Activated CD4-positive, alpha-beta T cell treated with anti-CD3 and anti-CD28 coated beads, Interleukin-2, amount 50 U/mL, for 24 hours (primary cell): ENCODE measurements around the gene DOHH.
A peak's percentile ranks its signal among the peaks of the same experiment; 100 is the strongest.

Experiments used
- DNase-seq, 2 donors: peaks; one replicate each; pipeline ENCODE4 v3.0.0-alpha.2; 2020; ENCODE audit warnings: low read depth in 1 of 2, low spot score in 1 of 2

Gene DOHH

DNA sequence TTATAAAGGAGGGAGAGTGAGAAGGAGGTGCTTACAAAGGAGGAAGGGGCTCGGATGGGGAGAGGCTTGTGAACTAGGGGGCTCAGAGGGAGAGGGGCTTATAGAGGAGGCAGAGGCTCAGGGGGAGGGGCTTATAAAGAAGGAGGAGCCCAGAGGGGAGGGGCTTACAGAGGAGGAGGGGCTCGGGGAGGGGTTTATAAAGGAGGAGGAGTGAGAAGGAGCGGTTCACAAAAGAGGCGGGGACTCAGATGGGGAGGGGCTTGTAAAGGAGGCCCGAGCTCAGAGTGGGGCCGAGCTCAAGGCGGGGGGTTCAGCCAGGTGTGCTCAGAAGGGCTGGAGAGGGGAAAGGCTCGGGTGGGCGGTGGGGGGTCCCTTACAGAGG, 20.6 kb downstream of the DOHH start:
- DNase-seq, result no peak

DNA sequence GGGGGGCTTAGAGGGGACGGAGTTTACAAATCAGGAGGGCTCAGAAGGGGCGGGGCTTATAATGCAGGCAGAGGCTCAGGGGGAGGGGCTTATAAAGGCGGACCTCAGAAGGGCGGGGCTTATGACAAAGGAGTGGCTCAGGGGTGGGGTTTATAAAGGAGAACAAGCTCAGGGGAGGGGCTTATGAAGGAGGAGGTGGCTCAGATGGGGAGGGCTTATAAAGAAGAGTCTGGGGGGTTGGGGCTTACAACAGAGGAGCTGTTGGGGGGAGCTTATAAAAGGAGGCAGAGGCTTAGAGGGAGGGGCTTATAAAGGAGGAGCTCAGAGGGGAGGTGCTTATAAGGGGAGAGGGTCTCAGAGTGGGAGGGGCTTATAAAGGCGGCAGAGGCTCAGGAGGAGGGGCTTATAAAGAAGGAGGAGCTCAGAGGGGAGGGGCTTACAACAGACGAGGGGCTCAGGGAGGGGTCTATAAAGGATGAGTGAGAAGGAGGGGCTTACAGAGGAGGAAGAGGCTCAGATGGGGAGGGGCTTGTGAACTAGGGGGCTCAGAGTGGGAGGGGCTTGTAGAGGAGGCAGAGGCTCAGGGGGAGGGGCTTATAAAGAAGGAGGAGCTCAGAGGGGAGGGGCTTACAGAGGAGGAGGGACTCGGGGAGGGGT, 21.2 kb downstream of the DOHH start:
- peak in 1 of 2 donors; percentile 17 for DNase-seq

DNA sequence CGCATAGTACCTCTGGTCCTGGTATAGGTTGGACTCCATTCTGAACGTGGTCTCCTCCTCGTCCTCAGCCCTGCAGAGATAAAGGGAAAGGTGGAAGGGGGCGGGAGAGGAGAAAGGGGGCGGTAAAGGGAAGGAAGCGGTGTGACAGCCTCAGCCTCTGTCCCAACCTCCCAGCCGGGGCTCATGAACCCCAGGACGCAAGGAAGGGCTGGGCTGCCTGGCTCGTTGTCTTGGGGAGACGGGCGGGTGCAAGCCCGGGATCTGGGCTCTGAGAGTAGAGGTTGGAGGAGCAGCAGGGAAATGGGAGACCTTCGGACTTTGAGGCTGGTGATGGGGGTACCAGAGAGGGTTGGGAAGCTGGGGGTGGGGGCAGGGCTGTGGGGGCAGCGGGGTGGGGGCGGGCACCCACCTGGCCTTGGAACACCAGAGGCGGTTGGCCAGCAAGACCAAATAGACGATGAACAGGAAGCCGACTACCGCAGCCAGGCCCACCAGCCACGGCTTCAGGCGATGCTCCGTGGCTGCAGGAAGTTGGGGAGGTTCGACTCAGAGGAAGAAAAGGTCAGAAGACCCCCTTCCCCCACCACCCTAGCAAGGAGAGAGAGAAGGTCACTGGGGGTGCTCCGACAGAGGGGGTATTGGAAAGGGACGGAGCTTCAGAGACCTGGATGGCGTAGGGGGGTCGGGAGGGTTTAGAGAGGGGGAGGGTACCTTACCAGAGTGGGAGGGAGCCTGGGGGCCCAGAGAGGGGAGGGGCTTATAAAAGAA, 21.9 kb downstream of the DOHH start:
- no peak for DNase-seq

DNA sequence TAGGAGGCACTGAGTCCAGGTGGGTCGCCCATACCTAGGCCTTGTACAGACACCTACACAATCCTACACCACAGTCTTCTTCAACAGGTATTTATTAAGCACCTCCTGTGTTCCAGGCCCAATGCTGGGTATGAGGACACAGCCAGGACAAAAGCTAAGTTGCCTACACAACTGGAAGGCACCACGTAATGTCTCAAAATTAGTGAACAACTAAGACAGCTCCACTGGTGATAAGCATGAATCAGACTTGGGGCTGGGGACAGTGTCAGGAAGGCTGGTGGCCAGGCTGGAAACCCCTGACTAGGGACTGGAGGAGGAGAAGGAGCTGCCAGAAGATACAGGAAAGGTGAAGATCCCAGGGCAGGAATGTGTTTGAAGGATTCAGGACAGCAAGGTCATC, 22.5 kb downstream of the DOHH start:
- DNase-seq, result no peak

DNA sequence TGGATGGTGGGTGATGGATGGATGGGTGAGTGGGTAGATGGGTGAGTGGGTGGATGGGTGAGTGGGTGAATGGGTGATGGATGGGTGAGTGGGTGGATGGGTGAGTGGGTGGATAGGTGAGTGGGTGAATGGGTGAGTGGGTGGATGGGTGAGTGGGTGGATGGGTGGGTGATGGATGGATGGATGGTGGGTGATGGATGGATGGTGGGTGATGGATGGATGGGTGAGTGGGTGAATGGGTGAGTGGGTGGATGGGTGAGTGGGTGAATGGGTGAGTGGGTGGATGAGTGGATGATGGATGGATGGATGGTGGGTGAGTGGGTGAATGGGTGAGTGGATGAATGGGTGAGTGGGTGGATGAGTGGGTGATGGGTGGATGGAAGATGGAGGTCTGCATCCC, 23.0 kb downstream of the DOHH start:
- no peak for DNase-seq

DNA sequence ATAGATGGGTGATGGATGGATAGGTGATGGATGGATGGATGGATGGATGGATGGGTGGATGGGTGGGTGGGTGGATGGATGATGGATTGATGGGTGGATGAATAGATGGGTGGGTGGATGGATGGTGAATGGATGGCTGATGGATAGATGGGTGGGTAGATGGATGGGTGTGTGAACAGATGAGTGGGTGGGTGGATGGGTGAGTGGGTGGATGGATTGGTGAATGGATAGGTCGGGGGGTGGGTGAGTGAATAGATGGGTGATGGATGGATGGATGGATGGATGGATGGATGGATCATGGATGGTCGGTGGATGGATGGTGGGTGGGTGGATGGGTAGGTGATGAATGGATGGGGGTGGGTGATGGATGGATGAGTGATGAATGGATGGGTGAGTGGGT, 23.6 kb downstream of the DOHH start:
- no peak for DNase-seq

DNA sequence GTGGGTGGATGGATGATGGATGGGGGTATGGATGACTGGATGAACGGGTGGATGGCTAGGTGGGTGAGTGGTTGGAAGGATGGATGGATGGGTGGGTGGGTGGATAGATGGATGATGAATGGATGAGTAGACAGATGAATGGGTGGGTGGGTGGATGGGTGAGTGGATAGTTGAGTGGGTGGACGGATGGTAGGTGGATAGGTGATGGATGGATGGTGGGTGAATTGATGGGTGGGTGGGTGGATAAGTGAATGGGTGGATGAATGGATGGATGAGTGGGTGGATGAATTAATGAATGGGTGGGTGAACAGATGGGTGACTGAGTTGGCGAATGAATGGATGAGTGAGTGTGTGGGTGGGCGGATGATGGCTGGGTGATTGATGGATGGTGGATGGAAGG, 25.0 kb downstream of the DOHH start:
- no peak for DNase-seq

DNA sequence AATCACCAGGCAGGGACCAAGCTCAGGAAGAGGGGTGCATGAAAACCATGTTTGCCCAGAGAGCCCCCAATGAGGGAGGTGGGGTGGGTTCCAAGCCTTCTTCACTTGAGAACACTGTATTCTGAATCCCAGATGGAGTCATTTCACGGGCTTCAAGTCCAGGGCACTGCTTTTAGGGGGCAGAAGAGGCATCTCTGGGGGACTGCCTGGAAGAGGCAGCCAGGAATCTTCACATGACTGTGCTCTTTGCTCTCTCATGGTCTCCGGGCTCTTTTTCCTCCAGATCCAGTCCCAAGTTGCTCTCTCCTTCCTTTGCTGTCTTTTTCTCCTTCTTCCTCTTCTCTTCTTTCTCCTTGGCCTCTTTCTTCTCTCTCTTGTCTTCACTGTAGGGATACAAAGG, 25.9 kb downstream of the DOHH start:
- DNase-seq, result no peak

DNA sequence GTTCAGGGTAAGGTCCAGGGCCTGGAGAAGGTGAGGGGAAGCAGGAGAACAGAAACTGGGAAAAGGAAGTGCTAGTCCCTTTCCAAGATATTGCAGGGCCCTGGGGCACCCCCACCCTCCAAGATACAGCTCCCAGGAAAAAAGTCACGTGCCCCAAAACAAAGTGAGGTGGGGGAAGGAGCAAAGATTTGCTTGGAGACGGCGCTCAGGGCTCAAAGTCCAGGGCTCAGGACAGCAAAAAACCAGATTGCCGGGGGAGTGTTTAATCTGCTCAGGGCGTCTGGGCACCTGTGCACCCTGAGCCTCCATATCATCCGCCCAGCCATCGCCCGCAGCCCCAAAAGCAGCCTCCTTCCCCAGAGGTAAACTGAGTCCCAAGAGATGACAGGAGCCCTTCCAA, 26.5 kb downstream of the DOHH start:
- no peak for DNase-seq

DNA sequence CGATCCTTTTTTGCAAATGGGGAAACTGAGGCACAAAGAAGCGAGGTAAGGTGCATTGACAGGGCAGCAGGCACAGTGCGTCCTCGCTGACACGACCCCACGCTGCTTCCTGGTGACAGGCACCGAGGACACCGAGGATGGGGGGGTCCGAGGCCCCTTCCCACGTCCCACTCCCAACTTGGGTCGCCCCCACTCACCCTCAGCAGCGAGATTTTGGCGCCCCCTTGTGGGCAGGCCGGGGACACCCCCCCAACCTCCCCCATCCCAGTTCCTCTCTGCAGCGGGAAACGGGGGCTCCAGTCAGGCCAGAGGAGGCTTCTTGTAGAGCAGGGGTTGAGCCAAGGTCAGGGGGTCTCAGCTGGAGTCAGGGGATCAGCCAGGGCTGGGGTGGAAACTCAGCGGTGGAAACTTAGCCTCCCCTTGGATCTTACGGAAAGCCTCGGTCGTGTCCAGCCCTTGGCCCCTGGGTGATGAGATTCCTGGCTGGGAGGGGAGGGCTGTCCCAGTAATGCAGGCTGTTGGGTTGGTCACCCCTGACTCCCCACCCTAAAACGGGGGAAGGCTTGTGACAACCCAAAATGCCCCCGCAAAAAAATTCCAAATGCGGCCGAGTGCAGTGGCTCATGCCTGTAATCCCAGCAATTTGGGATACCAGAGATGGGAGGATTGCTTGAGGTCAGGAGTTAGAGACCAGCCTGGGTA, 28.4 kb downstream of the DOHH start:
- DNase-seq, result peak in 1 of 2 donors; percentile 16

DNA sequence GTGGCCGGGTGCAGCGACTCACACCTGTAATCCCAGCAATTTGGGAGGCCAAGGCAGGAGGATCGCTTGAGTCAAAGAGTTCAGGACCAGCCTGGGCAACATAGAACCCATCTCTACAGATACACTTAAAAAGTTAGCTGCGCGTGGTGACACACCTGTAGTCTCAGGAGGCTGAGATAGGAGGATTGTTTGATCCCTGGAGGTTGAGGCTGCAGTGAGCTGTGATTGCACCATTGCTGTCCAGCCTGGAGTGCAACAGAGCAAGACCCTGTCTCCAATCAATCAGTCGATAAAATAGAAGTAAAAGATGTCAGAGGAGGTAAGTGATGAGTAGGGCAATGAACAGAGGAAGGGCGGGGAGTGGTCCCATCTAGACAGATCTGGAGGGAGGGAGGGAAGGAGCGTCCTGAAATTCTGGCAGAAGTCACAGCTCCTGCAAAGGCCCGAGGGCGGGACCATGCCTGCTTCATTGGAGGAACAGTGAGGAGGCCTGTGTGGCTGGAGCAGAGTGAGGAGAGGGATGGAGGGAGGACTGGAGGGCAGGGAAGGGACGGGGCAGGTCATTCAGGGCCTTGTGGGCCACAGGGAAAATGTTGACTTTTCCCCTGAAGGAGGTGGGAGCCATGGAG, 29.9 kb downstream of the DOHH start:
- no peak for DNase-seq

DNA sequence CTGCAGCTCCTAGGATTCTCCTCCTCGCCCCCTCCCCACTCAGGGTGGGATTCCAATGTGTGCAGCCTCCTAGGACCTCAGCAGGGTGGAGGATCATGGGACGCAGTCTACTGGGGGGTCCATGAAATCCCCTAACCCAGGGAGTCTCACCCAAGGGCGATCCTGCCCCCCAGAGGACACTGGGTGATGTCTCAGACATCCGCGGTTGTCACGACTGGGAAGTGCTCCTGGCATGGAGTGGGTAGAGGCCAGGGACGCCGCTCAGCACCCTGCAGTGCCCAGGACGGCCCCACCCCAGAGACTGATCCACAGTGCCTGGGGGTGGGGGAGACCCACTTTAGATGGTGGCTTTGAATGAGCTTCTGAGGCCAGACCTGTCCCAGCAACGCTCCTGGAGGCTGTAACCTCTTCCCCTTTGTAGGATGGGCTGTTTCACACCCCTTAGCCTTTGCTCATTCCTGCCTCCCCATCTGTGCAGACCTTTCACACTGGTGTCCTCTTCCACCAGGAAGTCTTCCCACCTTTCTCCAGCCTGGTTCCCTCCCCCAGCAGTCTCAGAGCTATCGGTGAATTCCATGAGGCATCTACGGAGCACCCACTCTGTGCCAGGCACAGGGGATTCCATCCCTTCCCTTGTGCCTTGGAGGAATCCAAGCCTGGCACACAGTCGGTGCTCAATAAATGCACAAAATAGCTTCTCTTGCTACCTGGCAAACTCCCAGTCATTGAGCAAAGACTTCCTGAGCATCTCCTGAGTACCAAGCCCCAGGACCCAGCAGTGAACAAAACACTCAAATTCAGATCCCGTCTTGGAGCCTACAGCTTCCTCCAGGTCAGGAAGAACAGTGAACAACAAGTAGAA, 30.6 kb downstream of the DOHH start:
- no peak for DNase-seq

DNA sequence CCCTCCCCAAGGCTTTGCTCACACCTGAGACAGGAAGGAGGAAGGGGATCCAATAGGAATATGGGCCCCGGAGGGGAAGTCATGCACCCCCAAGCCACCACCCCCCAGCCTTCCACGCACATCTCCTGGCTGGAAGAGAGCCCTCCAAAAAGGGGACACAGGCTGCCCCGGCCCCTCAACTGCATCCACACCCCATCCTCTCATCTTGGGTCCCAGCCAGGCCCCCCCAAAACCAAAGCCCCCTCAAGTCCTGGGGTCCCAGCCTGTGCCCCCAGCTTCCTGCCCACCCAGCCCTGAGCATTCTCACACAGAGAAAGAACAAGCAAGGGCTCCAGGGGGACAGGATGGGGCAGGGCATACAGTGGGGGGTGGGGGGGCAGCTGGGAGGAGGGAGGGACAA, 32.3 kb downstream of the DOHH start:
- DNase-seq, result no peak

DNA sequence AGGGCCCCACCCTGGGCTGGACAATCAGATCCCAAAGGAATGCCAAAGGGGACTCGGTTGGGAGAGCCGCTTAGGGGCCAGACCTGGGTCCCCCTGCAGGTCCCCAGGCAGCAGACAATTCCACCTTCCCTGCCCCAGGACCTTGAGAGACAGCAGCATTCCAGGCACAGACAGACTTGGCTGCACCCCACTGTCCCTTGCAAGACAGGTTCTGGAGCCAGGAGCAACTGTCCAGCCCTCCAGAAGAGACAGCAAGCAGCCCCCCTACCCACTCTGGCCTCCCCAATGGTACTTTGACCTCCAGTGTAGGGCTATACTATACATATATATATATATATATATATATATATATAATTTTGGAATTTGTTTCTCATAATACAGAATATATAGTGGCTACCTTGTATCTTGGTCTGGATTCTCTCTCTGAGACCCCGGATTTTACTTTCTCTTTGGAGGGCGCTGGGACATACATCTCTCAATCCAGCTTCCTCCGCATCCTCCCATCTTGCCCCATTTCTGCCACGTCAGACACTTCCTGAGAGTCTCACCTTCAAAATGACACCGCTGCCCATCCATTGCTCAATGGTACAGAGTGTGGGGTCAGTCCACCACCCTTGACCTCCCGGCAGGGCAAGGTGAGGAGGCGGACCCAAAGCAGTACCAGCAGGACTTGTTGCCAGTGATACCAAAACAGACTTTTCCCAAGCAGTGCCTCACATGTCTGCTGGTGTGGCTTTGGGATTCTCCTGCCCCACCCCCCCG, 32.9 kb downstream of the DOHH start:
- DNase-seq, result no peak

DNA sequence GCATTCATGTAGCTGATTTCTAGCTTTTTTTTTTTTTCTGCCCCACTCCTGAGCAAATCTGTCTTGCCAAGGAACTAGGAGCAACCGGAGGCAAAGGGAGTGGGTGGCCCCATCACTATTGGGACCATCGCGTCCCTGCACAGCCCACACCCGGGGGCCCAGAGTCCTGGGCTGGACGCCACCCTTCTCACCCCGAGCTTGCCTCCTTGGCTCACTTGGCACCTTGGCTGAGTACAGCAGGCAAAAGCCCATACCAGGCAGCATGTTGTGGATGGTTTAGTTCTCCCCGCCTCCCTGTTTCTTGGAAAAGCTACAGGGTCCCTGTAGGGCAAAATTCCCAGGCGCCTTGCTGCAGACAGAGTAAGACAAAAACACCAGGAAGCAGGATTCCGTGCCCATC, 33.8 kb downstream of the DOHH start:
- DNase-seq, result no peak

DNA sequence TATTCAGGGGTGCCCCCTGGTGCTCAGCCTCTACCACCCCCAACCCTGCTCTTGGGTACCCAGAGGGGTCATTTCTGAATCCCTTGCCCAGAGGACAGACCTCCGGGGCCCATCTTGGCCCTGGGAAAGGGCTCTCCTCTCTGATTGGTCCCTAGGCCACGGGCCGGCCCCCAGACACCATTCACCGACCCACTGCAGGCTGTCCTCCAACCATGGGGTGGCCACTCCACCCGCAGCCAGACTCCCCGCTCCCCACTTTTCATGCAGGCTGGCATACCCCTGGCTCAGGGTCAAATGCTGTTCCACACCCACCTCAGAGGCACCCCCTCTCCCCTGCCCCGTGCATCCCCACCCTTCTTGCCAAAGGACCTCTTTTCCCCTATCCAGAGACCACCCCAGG, 34.9 kb downstream of the DOHH start:
- no peak for DNase-seq

DNA sequence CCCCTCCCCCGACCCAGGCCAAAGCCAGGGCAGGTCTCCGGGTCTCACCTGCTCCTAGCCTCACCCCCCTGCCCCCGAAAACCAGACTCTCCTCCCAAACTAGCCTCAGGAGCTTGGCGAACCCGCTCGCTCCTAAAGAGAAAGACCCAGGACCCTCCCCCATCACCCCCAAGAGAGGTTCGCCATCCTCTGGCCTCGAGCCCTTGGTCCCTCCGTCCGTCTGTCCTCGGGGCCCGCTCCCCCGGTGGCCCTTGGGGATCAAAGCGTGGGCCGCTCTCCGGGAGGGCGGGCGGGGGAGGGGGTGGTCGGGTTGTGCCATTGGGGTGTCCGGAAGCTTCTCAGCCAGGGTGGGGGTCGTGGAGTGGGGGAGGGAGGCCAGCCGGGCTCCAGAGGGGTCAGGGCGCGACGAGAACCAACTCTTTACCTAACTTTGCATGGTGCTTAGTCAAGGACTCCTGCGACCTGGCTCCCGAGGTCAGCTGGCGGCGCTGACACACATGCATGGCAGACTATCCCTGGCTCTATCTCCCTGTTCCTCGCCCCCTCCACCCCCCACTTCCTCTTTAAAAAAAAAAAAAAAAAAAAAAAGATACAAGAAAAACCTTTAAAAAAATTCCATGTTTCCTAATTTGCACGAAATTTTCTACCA, 35.8 kb downstream of the DOHH start:
- DNase-seq, result no peak

DNA sequence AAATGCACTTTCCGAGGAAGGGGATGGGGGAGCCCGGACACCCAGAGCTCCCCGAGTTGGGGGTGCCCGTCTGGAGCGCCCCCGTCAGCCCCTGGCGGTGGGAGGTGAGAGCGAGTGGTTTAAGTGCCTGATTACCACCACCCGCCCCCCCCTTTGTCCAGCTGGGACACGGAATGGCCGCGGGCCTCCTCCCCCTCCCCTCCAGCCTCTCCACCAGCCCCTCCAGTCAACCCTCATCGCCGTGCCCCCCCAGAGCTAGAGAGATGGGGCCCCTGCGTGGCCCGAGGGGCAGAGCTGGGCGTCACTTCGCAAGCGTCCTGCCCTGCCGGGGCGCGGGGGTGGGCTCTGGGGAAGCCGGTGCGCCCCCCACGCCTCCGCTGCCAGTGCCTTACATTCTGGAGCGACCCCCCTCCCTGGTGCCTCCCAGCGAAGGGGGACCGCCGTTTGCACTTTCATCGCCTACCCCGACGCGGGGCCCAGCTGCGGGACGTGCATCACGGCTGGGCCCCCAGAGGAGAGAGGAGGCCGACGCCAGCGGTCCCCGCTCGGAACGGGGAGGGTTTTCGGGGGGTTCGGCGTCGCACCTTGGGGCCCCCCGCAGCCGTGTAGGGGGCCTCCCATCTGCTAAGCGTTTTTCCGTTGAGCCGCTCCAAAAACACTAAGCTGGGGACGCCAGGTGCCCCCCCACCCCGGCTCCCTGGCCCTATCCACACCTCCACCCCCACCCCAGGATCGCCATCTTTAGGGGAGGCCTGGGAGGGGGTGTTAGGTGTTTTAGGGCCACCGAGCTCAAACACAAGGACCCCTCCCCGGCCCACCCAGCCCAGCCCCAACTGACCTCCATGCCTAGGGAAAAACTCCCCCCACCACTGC, 36.5 kb downstream of the DOHH start:
- DNase-seq, result no peak
